ENCODE measurements around the gene MSI2.

The MSI2 gene

DNA sequence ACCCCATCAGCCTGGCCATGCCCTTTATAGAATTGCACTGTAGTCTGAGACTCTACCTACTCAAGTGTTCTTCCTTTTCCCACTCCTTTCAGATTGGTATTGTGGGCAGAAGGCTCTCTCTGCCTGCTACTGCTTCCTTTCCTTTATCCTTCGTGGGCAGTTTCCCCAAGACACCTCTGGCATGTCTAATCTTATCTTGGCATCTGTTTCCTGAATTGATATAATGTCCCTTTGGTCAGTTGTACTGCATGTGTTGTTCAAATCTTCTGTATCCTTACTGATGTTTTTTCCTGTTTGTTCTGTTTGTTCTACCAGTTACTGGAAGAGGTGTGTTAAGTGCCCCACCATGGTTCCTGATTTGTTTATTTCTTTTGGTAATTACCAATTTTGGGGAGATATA, 29.5 kb upstream of the MSI2 start:
- H3K27ac ChIP-seq (ENCODE audit: low read length), result no peak overlapping the region
- H3K36me3 ChIP-seq (ENCODE audit: control insufficient read depth in 1 of 2, insufficient read depth in 2 of 2, low read length in 2 of 2), result no peaks in the 10 kb centered on the region
- no peaks in the 10 kb centered on the region for H3K4me1 ChIP-seq (ENCODE audit: control insufficient read depth in 1 of 2, insufficient read depth in 2 of 2, low read length in 2 of 2)
- peaks cover 0 to 2% of the 10 kb centered on the region in 2 donors for H3K9me3 ChIP-seq (ENCODE audit: control insufficient read depth in 1 of 2, low read length in 2 of 2)
- no peaks in the 10 kb centered on the region for H3K27me3 ChIP-seq (ENCODE audit: low read depth, low read length)
- H3K4me3 ChIP-seq (ENCODE audit: low read depth in 1 of 2, low read length in 2 of 2), result no peak overlapping the region

DNA sequence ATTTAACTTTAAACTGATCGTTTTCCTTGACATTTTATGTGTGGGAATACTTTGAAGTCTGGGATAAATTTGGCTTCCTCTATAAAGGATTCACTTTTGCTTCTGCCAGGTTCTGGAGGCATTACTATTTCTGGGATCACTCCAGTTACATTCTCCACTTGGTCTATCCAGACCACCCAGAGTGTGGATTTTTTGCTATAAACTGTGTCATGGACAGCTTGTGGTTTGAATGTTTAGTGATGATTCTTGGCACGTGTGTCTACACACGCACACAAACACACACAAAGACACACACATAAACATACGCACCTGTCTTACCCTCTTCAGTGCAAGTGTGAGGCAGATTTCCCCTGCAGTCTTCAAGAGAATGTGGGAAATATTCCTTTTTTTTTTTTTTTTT, 27.4 kb upstream of the MSI2 start:
- H3K4me1 ChIP-seq (ENCODE audit: control insufficient read depth in 1 of 2, insufficient read depth in 2 of 2, low read length in 2 of 2), result no peaks in the 10 kb centered on the region
- H3K36me3 ChIP-seq (ENCODE audit: control insufficient read depth in 1 of 2, insufficient read depth in 2 of 2, low read length in 2 of 2), result no peaks in the 10 kb centered on the region
- no peak overlapping the region for H3K27ac ChIP-seq (ENCODE audit: low read length)
- no peaks in the 10 kb centered on the region for H3K27me3 ChIP-seq (ENCODE audit: low read depth, low read length)
- H3K4me3 ChIP-seq (ENCODE audit: low read depth in 1 of 2, low read length in 2 of 2), result no peak overlapping the region
- H3K9me3 ChIP-seq (ENCODE audit: control insufficient read depth in 1 of 2, low read length in 2 of 2), result no peaks in the 10 kb centered on the region

GRCh38 chr17:57234061-57234738, 22.1 kb upstream of the MSI2 start:
- no peaks in the 10 kb centered on the region for H3K36me3 ChIP-seq (ENCODE audit: control insufficient read depth in 1 of 2, insufficient read depth in 2 of 2, low read length in 2 of 2)
- no peaks in the 10 kb centered on the region for H3K4me1 ChIP-seq (ENCODE audit: control insufficient read depth in 1 of 2, insufficient read depth in 2 of 2, low read length in 2 of 2)
- no peak overlapping the region for H3K27ac ChIP-seq (ENCODE audit: low read length)
- no peaks in the 10 kb centered on the region for H3K9me3 ChIP-seq (ENCODE audit: control insufficient read depth in 1 of 2, low read length in 2 of 2)
- no peak overlapping the region for H3K4me3 ChIP-seq (ENCODE audit: low read depth in 1 of 2, low read length in 2 of 2)
- no peaks in the 10 kb centered on the region for H3K27me3 ChIP-seq (ENCODE audit: low read depth, low read length)

DNA sequence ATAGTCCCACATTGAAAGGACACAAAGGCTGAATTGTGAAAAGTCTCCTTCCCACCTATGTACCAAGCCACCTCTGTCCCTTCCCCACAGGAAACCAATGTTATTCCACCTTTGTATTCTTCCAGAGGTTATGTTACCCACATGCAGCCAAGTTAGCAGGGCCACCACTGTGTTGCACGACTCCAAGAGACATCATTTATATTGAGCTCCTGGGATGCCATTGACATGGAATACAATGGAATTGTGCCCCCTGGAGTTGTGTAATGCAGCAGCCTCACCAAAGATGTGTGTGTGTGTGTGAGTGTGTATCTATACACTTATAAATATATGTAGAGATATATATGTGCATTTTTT, 21.6 kb upstream of the MSI2 start:
- H3K36me3 ChIP-seq (ENCODE audit: control insufficient read depth in 1 of 2, insufficient read depth in 2 of 2, low read length in 2 of 2), result no peaks in the 10 kb centered on the region
- H3K9me3 ChIP-seq (ENCODE audit: control insufficient read depth in 1 of 2, low read length in 2 of 2), result no peaks in the 10 kb centered on the region
- H3K4me1 ChIP-seq (ENCODE audit: control insufficient read depth in 1 of 2, insufficient read depth in 2 of 2, low read length in 2 of 2), result no peaks in the 10 kb centered on the region
- H3K27me3 ChIP-seq (ENCODE audit: low read depth, low read length), result no peaks in the 10 kb centered on the region
- H3K4me3 ChIP-seq (ENCODE audit: low read depth in 1 of 2, low read length in 2 of 2), result no peak overlapping the region
- H3K27ac ChIP-seq (ENCODE audit: low read length), result no peak overlapping the region

DNA sequence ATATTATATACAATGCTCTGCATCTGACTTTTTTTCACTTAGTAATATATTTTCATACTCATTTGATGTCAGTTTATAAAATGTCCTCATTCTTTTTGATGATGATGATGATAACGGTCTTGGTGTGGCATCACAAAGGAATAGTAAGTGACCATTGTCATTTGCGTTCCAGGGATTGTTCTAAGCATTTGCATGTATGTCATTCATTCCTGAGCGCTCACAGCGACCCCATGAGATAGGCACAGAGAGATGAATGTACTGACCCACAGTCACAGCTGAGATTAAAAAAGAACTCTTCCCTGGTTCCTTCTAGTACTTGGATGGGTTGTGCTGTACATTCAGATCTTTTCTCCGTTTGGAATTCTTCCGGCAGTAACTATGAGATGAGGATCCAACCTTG, 21.2 kb upstream of the MSI2 start:
- no peak overlapping the region for H3K4me3 ChIP-seq (ENCODE audit: low read depth in 1 of 2, low read length in 2 of 2)
- no peak overlapping the region for H3K27ac ChIP-seq (ENCODE audit: low read length)
- H3K36me3 ChIP-seq (ENCODE audit: control insufficient read depth in 1 of 2, insufficient read depth in 2 of 2, low read length in 2 of 2), result no peaks in the 10 kb centered on the region
- H3K9me3 ChIP-seq (ENCODE audit: control insufficient read depth in 1 of 2, low read length in 2 of 2), result no peaks in the 10 kb centered on the region
- no peaks in the 10 kb centered on the region for H3K27me3 ChIP-seq (ENCODE audit: low read depth, low read length)
- no peaks in the 10 kb centered on the region for H3K4me1 ChIP-seq (ENCODE audit: control insufficient read depth in 1 of 2, insufficient read depth in 2 of 2, low read length in 2 of 2)

DNA sequence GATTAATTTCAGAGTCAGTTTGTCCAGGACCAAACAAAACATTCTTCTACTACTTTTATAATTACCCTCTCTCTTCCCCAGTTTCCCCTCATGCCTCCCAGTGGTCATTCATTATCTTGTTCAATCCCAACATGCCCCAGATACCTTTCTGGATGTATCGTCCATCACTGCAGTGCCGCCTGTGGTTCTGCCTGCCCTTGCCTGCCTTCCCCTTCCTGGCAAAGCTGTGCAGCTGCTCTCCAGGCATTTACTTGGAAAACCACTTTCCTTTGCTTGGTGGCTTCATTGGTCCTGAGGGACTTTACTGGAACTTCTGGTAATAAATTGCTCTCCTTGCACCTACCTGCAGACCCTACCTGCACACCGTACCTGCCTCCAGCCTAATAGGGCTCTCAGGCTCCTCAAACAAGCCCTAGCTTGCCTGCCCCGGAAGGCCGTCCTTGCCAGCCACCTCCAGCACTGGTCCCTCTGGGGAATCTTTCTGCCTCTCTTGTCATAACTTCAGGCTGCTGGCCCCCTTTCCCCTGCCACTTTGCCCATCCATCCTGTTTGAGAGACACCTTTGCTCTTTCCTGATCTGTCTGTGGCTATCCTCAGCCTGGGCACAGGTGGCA, 19.5 kb upstream of the MSI2 start:
- Histone ChIP-seq H3K9me3 (ENCODE audit: control insufficient read depth in 1 of 2, low read length in 2 of 2) (no peaks in the 10 kb centered on the region), H3K27ac (ENCODE audit: low read length) (no peak overlapping the region), H3K27me3 (ENCODE audit: low read depth, low read length) (no peaks in the 10 kb centered on the region)

GRCh38 chr17:57240648-57241047, 15.7 kb upstream of the MSI2 start:
- Histone ChIP-seq H3K4me1 (ENCODE audit: control insufficient read depth in 1 of 2, insufficient read depth in 2 of 2, low read length in 2 of 2) (peaks cover 0 to 3% of the 10 kb centered on the region in 2 donors), H3K4me3 (ENCODE audit: low read depth in 1 of 2, low read length in 2 of 2) (no peak overlapping the region), H3K27me3 (ENCODE audit: low read depth, low read length) (no peaks in the 10 kb centered on the region), H3K27ac (ENCODE audit: low read length) (no peak overlapping the region), H3K9me3 (ENCODE audit: control insufficient read depth in 1 of 2, low read length in 2 of 2) (no peaks in the 10 kb centered on the region), H3K36me3 (ENCODE audit: control insufficient read depth in 1 of 2, insufficient read depth in 2 of 2, low read length in 2 of 2) (no peaks in the 10 kb centered on the region)

More for the DNA sequence above, 19.5 kb upstream of the MSI2 start:
- Histone ChIP-seq H3K4me3 (ENCODE audit: low read depth in 1 of 2, low read length in 2 of 2) (no peak overlapping the region), H3K36me3 (ENCODE audit: control insufficient read depth in 1 of 2, insufficient read depth in 2 of 2, low read length in 2 of 2) (no peaks in the 10 kb centered on the region), H3K4me1 (ENCODE audit: control insufficient read depth in 1 of 2, insufficient read depth in 2 of 2, low read length in 2 of 2) (no peaks in the 10 kb centered on the region)

GRCh38 chr17:57242148-57242547, 14.2 kb upstream of the MSI2 start:
- no peak overlapping the region for H3K27ac ChIP-seq (ENCODE audit: low read length)
- no peak overlapping the region for H3K4me3 ChIP-seq (ENCODE audit: low read depth in 1 of 2, low read length in 2 of 2)
- H3K9me3 ChIP-seq (ENCODE audit: control insufficient read depth in 1 of 2, low read length in 2 of 2), result no peaks in the 10 kb centered on the region
- no peaks in the 10 kb centered on the region for H3K27me3 ChIP-seq (ENCODE audit: low read depth, low read length)
- H3K4me1 ChIP-seq (ENCODE audit: control insufficient read depth in 1 of 2, insufficient read depth in 2 of 2, low read length in 2 of 2), result peaks cover 0 to 3% of the 10 kb centered on the region in 2 donors
- no peaks in the 10 kb centered on the region for H3K36me3 ChIP-seq (ENCODE audit: control insufficient read depth in 1 of 2, insufficient read depth in 2 of 2, low read length in 2 of 2)

- no peaks in the 10 kb centered on the region for H3K9me3 ChIP-seq (ENCODE audit: control insufficient read depth in 1 of 2, low read length in 2 of 2)
- no peak overlapping the region for H3K4me3 ChIP-seq (ENCODE audit: low read depth in 1 of 2, low read length in 2 of 2)
- H3K27ac ChIP-seq (ENCODE audit: low read length), result no peak overlapping the region
Measured at GRCh38 chr17:57243171-57243622, 13.1 kb upstream of the MSI2 start.

GRCh38 chr17:57245786-57246185, 10.5 kb upstream of the MSI2 start:
- H3K27me3 ChIP-seq (ENCODE audit: low read depth, low read length), result no peaks in the 10 kb centered on the region
- no peak overlapping the region for H3K27ac ChIP-seq (ENCODE audit: low read length)
- no peaks in the 10 kb centered on the region for H3K36me3 ChIP-seq (ENCODE audit: control insufficient read depth in 1 of 2, insufficient read depth in 2 of 2, low read length in 2 of 2)
- H3K4me3 ChIP-seq (ENCODE audit: low read depth in 1 of 2, low read length in 2 of 2), result no peak overlapping the region
- peaks cover 0 to 3% of the 10 kb centered on the region in 2 donors for H3K4me1 ChIP-seq (ENCODE audit: control insufficient read depth in 1 of 2, insufficient read depth in 2 of 2, low read length in 2 of 2)
- H3K9me3 ChIP-seq (ENCODE audit: control insufficient read depth in 1 of 2, low read length in 2 of 2), result no peaks in the 10 kb centered on the region

More at GRCh38 chr17:57243171-57243622, 13.1 kb upstream of the MSI2 start:
- peaks cover 0 to 3% of the 10 kb centered on the region in 2 donors for H3K4me1 ChIP-seq (ENCODE audit: control insufficient read depth in 1 of 2, insufficient read depth in 2 of 2, low read length in 2 of 2)
- H3K27me3 ChIP-seq (ENCODE audit: low read depth, low read length), result no peaks in the 10 kb centered on the region
- no peaks in the 10 kb centered on the region for H3K36me3 ChIP-seq (ENCODE audit: control insufficient read depth in 1 of 2, insufficient read depth in 2 of 2, low read length in 2 of 2)

- Histone ChIP-seq H3K36me3 (ENCODE audit: control insufficient read depth in 1 of 2, insufficient read depth in 2 of 2, low read length in 2 of 2) (no peaks in the 10 kb centered on the region), H3K27ac (ENCODE audit: low read length) (no peak overlapping the region), H3K4me3 (ENCODE audit: low read depth in 1 of 2, low read length in 2 of 2) (no peak overlapping the region), H3K4me1 (ENCODE audit: control insufficient read depth in 1 of 2, insufficient read depth in 2 of 2, low read length in 2 of 2) (peaks cover 0 to 3% of the 10 kb centered on the region in 2 donors), H3K27me3 (ENCODE audit: low read depth, low read length) (no peaks in the 10 kb centered on the region), H3K9me3 (ENCODE audit: control insufficient read depth in 1 of 2, low read length in 2 of 2) (peaks cover 0 to 3% of the 10 kb centered on the region in 2 donors)
Measured at GRCh38 chr17:57246257-57246656, 10.1 kb upstream of the MSI2 start.

DNA sequence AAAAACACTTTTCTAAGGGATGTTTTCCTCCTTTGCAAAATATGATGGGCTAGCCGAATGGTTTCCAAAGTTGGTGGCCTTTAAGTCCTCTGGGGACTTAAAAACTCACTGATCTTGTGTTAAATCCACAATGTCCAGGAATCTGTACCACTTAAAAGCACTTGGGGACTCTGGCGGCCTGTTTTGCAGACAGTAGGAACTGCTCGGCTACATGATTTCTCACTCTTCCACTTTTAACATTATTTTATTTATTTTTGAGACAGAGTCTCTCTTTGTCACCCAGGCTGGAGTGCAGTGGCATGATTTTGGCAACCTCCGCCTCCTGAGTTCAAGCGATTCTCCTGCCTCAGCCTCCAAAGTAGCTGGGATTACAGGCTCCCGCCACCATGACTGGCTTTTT, 9.1 kb upstream of the MSI2 start:
- Histone ChIP-seq H3K27me3 (ENCODE audit: low read depth, low read length) (no peaks in the 10 kb centered on the region), H3K27ac (ENCODE audit: low read length) (no peak overlapping the region), H3K4me3 (ENCODE audit: low read depth in 1 of 2, low read length in 2 of 2) (no peak overlapping the region), H3K4me1 (ENCODE audit: control insufficient read depth in 1 of 2, insufficient read depth in 2 of 2, low read length in 2 of 2) (peaks cover 0 to 2% of the 10 kb centered on the region in 2 donors), H3K36me3 (ENCODE audit: control insufficient read depth in 1 of 2, insufficient read depth in 2 of 2, low read length in 2 of 2) (no peaks in the 10 kb centered on the region), H3K9me3 (ENCODE audit: control insufficient read depth in 1 of 2, low read length in 2 of 2) (peaks cover 0 to 6% of the 10 kb centered on the region in 2 donors)

Measured in muscle layer of duodenum (tissue), 2 donors.